CD14-positive monocyte (primary cell): ENCODE results near the gene DOCK4. TPM values are rescaled to one million over a fixed set of nuclear protein-coding genes. Genes with fewer than 3 reads are reported as not detected.

Source experiments
- DNase-seq, 3 donors: peaks; one replicate each; pipeline ENCODE4 v3.0.0-alpha.2; 2011 to 2022
- H2AFZ ChIP-seq: 2 replicates; pipeline ENCODE4 v1.6.0; 2012; ENCODE audit warnings: mild to moderate bottlenecking, low read depth, low read length, inconsistent platforms; ENCODE audit not compliant: insufficient read depth, poor library complexity, severe bottlenecking
- H3K27ac ChIP-seq, 2 donors: 1 replicate in 1 of 2; 2 replicates in 1 of 2; pipeline ENCODE4 v1.5.1; 2012 to 2013; ENCODE audit warnings: low read length in 2 of 2, control low read depth in 1 of 2, inconsistent platforms in 1 of 2, low read depth in 1 of 2, mild to moderate bottlenecking in 1 of 2
- H3K27me3 ChIP-seq, 2 donors: one replicate each; pipeline versions ENCODE4 v1.6.0 to v1.6.1; 2011 to 2013; ENCODE audit warnings: low read length in 2 of 2; ENCODE audit not compliant: control insufficient read depth in 2 of 2, insufficient read depth in 2 of 2
- H3K36me3 ChIP-seq, 2 donors: replicated peaks in 1 of 2; 1 replicate in 1 of 2; 2 replicates in 1 of 2; pipeline versions ENCODE4 v1.5.1 to v1.6.1; 2012 to 2013; ENCODE audit warnings: low read length in 2 of 2, control low read depth in 1 of 2, inconsistent platforms in 1 of 2, mild to moderate bottlenecking in 1 of 2; ENCODE audit not compliant: insufficient read depth in 2 of 2, control insufficient read depth in 1 of 2
- H3K4me1 ChIP-seq, 2 donors: 1 replicate in 1 of 2; 2 replicates in 1 of 2; pipeline versions ENCODE4 v1.5.1 to v1.6.1; 2012 to 2013; ENCODE audit warnings: low read length in 2 of 2, control low read depth in 1 of 2, inconsistent platforms in 1 of 2, mild to moderate bottlenecking in 1 of 2, moderate library complexity in 1 of 2; ENCODE audit not compliant: insufficient read depth in 2 of 2, control insufficient read depth in 1 of 2
- H3K4me2 ChIP-seq: replicated peaks from 2 replicates; pipeline ENCODE3; 2012; ENCODE audit warnings: low read length, moderate library complexity, mild to moderate bottlenecking; ENCODE audit not compliant: poor library complexity, severe bottlenecking; ENCODE audit errors: extremely low read depth
- H3K4me3 ChIP-seq, 3 experiments: fragments of 200-600 bp in 1 of 3; sonication (generic) in 1 of 3; replicated peaks in 1 of 3; 1 replicate in 2 of 3; 2 replicates in 1 of 3; pipeline ENCODE4 v1.5.1; 2011 to 2013; ENCODE audit warnings: low read length in 3 of 3, mild to moderate bottlenecking in 3 of 3, control low read depth in 2 of 3, low read depth in 2 of 3, inconsistent platforms in 1 of 3, moderate library complexity in 1 of 3
- H3K79me2 ChIP-seq: 2 replicates; pipeline ENCODE4 v1.6.0; 2012; ENCODE audit warnings: mild to moderate bottlenecking, control low read depth, inconsistent platforms, low read length, moderate library complexity; ENCODE audit not compliant: insufficient read depth
- H3K9ac ChIP-seq: 2 replicates; pipeline ENCODE4 v1.6.0; 2017; ENCODE audit warnings: low read length, mild to moderate bottlenecking; ENCODE audit not compliant: insufficient read depth, poor library complexity, severe bottlenecking
- H3K9me3 ChIP-seq, 2 donors: replicated peaks in 1 of 2; 1 replicate in 1 of 2; 2 replicates in 1 of 2; pipeline versions ENCODE4 v1.5.1 to v1.6.1; 2012 to 2013; ENCODE audit warnings: low read length in 2 of 2, control low read depth in 1 of 2; ENCODE audit not compliant: control insufficient read depth in 1 of 2, insufficient read depth in 1 of 2
- H4K20me1 ChIP-seq: 2 replicates; pipeline ENCODE4 v1.6.0; 2012; ENCODE audit warnings: mild to moderate bottlenecking, low read length, control low read depth, moderate library complexity; ENCODE audit not compliant: insufficient read depth
- H3K27ac Mint-ChIP-seq, 7 donors: one replicate each; pipeline ENCODE4 v1.8.0; 2020; ENCODE audit warnings: mild to moderate bottlenecking in 7 of 7, mixed read lengths in 7 of 7, moderate library complexity in 6 of 7, inconsistent platforms in 2 of 7
- H3K27me3 Mint-ChIP-seq, 3 donors: one replicate each; pipeline ENCODE4 v1.8.0; 2021 to 2022; ENCODE audit warnings: low read depth in 3 of 3, mild to moderate bottlenecking in 3 of 3, mixed read lengths in 3 of 3, moderate library complexity in 3 of 3, inconsistent platforms in 1 of 3
- H3K36me3 Mint-ChIP-seq, 2 donors: one replicate each; pipeline ENCODE4 v1.8.0; 2020; ENCODE audit warnings: mixed read lengths in 2 of 2, inconsistent platforms in 1 of 2, mild to moderate bottlenecking in 1 of 2
- H3K4me1 Mint-ChIP-seq: one replicate; pipeline ENCODE4 v1.8.0; 2020; ENCODE audit warnings: mild to moderate bottlenecking, mixed read lengths
- H3K4me3 Mint-ChIP-seq, 2 donors: one replicate each; pipeline ENCODE4 v1.8.0; 2020; ENCODE audit warnings: mild to moderate bottlenecking in 2 of 2, mixed read lengths in 2 of 2, moderate library complexity in 1 of 2
- H3K9me3 Mint-ChIP-seq, 7 donors: one replicate each; pipeline ENCODE4 v1.8.0; 2020 to 2022; ENCODE audit warnings: mixed read lengths in 7 of 7, mild to moderate bottlenecking in 6 of 7, moderate library complexity in 6 of 7, inconsistent platforms in 2 of 7
- CTCF ChIP-seq: fragments of 200-600 bp; IDR thresholded peaks from one replicate; pipeline ENCODE4 v1.8.0; 2022; ENCODE audit warnings: antibody characterized with exemption, mild to moderate bottlenecking
- WGBS: methylation state at CpG from one replicate; pipeline ENCODE4 v1.1.5; 2013; ENCODE audit warnings: missing lambda C conversion rate; ENCODE audit not compliant: insufficient coverage; 5-methylcytosine and 5-hydroxymethylcytosine counted together
- intact Hi-C, 2 donors: fragments of 100-400 bp; cut with micrococcal nuclease; formaldehyde crosslinking; loops; one replicate each; pipeline versions ENCODE4 v1.15.0 to v1.15.1; 2023
- polyA plus RNA-seq, 3 donors: library from polyadenylated mRNA; depleted of rRNA in 1 of 3; unstranded in 2 of 3; stranded (reverse) in 1 of 3; fragments of 300-500 nt in 2 of 3; fragments of >200 nt in 1 of 3; fragmentation: Illumina TruSeq in 2 of 3; gene quantifications; 1 replicate in 2 of 3; 2 replicates in 1 of 3; pipeline ENCODE4 v1.2.3, GENCODE V29; 2012 to 2021

The DOCK4 gene
- polyA plus RNA-seq, 3 donors: 1.3 to 5.0 (median 2.7) TPM

- H3K9me3 ChIP-seq: no peaks in the 10 kb centered on the region
- peaks cover 6 to 8% of the 10 kb centered on the region in 2 donors for H3K4me1 ChIP-seq
- no peaks in the 10 kb centered on the region for H3K9me3 Mint-ChIP-seq
- H3K79me2 ChIP-seq: no peaks in the 10 kb centered on the region
- 10% methylated on average over 2 of the region's 4 CpGs for WGBS
- H3K27me3 ChIP-seq: peaks cover 0 to 2% of the 10 kb centered on the region in 2 donors
- H4K20me1 ChIP-seq: no peaks in the 10 kb centered on the region
- H2AFZ ChIP-seq: no peak overlapping the region
- no peak overlapping the region for H3K27ac ChIP-seq
- no peak overlapping the region for H3K4me3 Mint-ChIP-seq
- peaks cover 0 to 3% (median 3%) of the 10 kb centered on the region in 3 donors for H3K27me3 Mint-ChIP-seq
- peaks cover 0 to 1% of the 10 kb centered on the region in 2 donors for H3K36me3 Mint-ChIP-seq
- H3K4me2 ChIP-seq: no peak overlapping the region
- no peak overlapping the region for H3K9ac ChIP-seq
- peaks cover 8% of the 10 kb centered on the region for H3K4me1 Mint-ChIP-seq
- no peak for DNase-seq
- intact Hi-C loops: no loop called here
- H3K4me3 ChIP-seq: no peak overlapping the region
- H3K36me3 ChIP-seq: no peaks in the 10 kb centered on the region
- no peak overlapping the region for H3K27ac Mint-ChIP-seq
- no peak for TF ChIP-seq CTCF
Observed at GRCh38 chr7:112157072-112157471, 49.1 kb downstream of the DOCK4 start.

GRCh38 chr7:112156412-112156811, 49.8 kb downstream of the DOCK4 start:
- WGBS: no CpG with 5 or more reads among the region's 1 CpG

More at GRCh38 chr7:112156412-112156811, 49.8 kb downstream of the DOCK4 start:
- peaks cover 6 to 8% of the 10 kb centered on the region in 2 donors for H3K4me1 ChIP-seq
- no peaks in the 10 kb centered on the region for H3K9me3 ChIP-seq
- H4K20me1 ChIP-seq: no peaks in the 10 kb centered on the region
- H2AFZ ChIP-seq: no peak overlapping the region
- Mint-ChIP-seq H3K27ac (no peak overlapping the region), H3K36me3 (peaks cover 0 to 1% of the 10 kb centered on the region in 2 donors), H3K9me3 (no peaks in the 10 kb centered on the region), H3K4me1 (peaks cover 8% of the 10 kb centered on the region), H3K4me3 (no peak overlapping the region), H3K27me3 (peaks cover 0 to 3% (median 3%) of the 10 kb centered on the region in 3 donors)
- no peak overlapping the region for H3K27ac ChIP-seq
- no peak for TF ChIP-seq CTCF
- DNase-seq: no peak
- H3K9ac ChIP-seq: no peak overlapping the region
- intact Hi-C loops: no loop called here
- no peaks in the 10 kb centered on the region for H3K79me2 ChIP-seq
- H3K4me2 ChIP-seq: no peak overlapping the region
- no peak overlapping the region for H3K4me3 ChIP-seq
- H3K27me3 ChIP-seq: peaks cover 0 to 2% of the 10 kb centered on the region in 2 donors
- no peaks in the 10 kb centered on the region for H3K36me3 ChIP-seq
